Hematopoietic multipotent progenitor cell treated with erythropoietin and hydrocortisone succinate and interleukin-3 and kit ligand, for 8 days (in vitro differentiated cells): Measurements from ENCODE around the gene MAD2L1.

ENCODE experiments used
- DNase-seq: peaks from one replicate; pipeline ENCODE4 v3.0.0-alpha.2; 2015

The MAD2L1 gene

GRCh38 chr4:120056246-120056645 lies 10.4 kb downstream of the MAD2L1 start:
- no peak for DNase-seq

- no peak for DNase-seq
Measured at GRCh38 chr4:120055795-120056194, 10.9 kb downstream of the MAD2L1 start.

- DNase-seq: no peak
Measured at GRCh38 chr4:120055162-120055561, 11.5 kb downstream of the MAD2L1 start.

DNA sequence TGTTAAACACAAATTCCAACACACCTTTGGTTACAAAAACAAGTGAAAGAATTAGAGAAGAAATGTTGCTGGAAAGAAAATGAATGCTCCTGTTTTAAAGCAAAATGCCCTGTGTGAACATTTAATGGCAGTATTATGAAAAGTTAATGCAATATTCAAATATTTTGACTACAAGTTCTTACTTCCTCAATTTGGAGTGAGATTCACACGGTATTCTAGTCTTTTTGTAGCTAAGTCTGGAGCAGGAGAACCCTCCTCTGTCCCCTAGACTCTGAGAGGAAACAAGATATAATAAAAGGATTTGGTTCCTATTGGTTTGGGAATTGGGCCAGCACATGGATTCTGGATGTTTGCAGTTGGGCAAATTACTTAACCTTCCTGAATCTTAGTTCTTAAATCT lies 12.7 kb downstream of the MAD2L1 start:
- DNase-seq: no peak

DNA sequence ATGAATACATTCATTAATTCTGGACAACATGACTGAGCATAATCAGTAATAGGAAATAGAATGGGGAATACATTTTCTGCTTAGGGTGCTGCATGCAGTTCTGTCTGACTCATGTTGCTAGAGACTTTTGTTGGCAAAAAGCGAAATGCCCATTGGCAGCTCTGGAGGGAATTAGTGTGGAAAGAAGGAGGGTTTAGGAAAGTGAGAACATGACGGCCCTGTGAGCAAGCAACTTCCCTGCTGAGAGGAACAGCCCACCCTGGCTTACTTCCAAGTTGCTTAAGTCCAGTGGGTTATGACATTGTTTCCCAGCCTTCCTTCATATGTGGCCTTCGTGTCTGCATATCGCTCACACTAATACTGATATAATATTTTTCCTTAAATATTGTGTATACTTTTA lies 13.8 kb downstream of the MAD2L1 start:
- no peak for DNase-seq

DNA sequence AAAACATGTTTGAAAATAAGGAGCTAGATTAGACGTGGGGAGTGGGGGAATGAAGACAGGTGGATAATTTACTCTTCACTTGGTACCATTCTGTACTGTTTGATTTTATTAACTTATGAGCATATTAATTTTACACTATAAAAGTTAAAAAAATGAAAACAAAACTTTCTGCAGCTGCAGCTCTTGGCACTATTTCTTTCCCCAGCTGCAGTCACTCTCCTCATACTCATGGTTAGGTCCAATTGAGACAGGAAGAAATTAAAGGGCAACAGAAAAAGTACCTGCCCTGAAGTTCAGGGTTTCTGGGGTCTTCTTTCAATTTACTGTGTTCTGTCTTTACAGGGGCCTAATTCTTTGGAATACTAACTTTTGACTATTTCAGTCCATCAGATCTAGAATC lies 15.4 kb downstream of the MAD2L1 start:
- no peak for DNase-seq

DNA sequence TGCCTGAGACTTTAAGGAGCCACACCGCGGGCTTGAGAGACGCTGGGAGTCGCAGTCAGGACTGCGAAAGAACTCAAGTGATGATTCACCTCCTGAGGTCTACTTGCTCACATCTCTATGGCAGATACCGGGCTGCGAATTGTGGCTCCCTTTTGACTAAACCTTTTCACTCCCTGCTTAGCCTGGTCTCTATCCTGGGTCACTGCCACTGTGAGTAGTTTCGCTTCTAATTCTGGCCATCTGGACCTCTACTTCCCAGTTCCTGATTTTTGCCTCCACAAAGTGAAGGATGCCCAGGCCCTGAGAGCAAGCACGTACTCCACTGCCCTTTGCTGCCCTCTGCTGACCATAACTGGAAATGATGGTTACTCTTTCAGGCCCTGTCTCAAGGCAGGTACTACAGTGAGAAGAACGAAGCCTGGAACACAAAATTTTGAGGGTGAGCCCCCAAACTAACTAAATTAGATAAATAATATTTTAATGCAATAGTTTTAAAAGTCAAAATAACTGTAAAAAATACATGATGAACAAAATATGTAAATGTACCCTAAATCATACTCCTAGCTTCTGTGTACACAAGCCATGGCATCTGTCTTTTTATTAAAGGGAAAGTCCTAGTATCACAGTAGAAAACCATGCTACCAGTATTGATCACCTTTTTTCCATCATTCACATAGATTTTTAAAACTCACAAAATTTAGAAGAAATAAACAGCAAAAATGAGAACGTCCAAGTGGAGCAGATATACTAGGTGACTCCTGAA lies 16.7 kb downstream of the MAD2L1 start:
- DNase-seq: peak; percentile 75

DNA sequence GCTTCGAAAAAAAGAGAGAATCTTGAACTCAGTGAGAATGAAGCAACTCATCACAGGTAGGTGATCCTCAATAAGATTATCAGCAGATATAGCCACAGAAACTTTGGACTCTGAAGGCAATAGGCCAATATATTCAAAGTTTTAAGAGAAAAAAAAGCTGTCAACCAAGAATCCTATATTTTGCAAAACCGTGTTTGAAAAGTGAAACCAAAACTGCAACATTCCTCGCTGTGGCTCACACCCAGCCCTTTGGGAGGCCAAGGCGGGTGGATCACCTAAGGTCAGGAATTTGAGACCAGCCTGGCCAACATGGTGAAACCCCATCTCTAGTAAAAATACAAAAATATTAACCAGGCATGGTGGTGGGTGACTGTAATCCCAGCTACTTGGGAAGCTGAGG lies 22.8 kb downstream of the MAD2L1 start:
- no peak for DNase-seq

DNA sequence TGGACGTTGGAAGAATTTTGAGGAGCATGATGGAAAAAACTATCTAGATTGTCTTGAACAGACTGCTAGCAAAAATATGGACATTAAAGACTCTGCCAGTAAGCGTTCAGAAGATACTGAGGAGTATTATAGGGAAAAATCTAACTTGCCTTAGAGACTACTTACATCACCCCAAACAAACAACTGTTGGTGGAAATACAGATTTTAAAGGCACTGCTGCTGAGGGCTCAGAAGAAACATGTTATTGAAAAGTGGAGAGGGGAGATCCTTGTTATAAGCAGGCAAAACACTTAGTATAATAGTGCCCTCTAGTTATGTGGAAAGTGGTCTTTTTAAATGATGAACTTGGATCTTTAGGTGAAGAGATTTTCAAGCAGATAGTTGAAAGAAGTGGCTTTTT lies 29.2 kb downstream of the MAD2L1 start:
- DNase-seq: no peak

DNA sequence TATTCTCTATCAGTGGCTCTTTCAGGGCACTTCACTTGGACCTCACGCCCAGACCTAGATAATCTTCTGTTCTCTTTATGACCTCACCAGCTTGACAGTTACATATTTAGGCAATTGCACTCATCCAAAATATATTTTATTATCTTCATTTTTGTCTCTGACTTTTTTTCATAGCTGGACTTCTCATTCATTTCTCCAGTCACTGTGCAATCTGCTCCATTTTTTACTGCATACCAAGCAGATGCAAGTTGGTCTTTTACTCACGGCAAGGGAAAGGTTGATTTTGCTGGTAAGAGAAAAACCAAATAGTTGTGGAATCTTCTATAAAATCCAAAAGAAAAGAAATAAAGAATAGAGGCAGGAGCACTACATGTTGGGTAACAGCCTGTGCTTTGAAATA lies 31.7 kb downstream of the MAD2L1 start:
- no peak for DNase-seq

GRCh38 chr4:120026853-120027252 lies 39.8 kb downstream of the MAD2L1 start:
- no peak for DNase-seq

GRCh38 chr4:120025516-120025915 lies 41.1 kb downstream of the MAD2L1 start:
- DNase-seq: no peak

DNA sequence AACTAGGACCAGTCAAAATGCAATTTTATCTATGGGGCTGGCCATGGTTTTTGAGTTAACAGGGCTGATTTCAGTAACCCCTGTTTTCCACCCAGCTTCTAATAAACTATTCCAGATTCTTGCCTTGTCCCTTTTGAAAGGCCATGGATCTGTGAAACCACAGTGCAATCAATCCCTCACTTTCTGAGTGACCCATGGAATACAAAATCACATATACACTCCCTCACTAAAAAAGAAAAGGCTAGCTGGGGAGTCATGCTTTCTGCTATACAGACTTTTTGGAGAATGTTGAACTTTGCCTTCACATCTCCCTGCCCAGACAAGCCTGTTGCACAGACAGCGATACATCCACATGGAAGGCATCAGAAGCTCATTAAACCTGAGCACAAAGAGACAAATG lies 47.9 kb downstream of the MAD2L1 start:
- no peak for DNase-seq

DNA sequence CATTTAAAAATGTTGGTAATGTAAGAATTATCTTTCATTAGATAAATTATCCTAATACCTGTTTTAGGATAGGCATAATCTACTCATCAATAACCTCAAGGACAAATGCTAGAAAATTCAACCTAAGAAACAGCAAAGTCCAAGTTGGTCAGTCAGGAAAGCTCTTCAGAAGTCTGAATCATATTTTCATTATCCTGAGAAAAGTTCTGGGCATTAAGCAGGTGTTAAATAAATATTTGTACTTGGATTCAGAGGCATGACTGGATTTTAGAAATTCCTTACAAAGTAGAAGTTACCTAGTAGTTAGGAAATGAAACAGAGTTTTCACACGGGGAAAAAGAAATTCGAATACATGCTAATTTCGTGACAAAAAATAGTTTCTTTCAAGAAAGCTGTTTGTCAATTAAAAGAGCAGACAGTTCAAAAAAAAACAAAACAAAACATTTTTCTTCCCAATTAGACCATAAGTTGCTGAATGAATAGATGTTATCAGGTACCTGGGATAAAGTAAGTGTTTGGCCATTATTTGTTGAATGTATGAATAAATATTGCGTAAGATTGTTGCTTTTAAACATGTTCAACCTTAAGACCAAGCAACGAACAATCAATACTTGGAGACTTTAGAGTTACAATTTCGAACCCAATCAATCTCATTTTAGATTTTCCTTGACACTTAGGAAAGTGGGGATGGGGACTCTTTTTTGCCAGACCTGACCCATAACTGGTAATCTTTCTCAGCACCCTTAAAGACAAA lies 48.5 kb downstream of the MAD2L1 start:
- no peak for DNase-seq

- no peak for DNase-seq
Measured at GRCh38 chr4:120011725-120012124, 54.9 kb downstream of the MAD2L1 start.

DNA sequence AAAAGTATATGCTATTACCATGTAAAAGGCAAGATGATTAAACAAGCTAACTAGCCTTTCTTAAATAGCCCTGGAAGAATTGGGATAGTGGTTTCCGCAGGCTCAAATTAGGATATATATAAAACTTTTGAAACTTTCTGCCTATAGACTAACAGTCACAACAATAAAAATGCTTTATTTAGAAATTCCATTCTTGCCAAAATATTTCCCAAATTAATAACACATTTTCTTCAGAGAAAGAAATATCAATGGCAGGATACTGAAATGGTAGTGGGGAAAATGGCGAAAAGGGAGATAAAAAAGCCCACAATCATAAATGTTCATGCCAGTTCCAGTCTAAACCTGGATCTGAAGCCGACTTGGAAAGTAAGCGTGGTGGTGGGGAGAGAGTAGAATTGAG lies 56.0 kb downstream of the MAD2L1 start:
- no peak for DNase-seq

- no peak for DNase-seq
Measured at GRCh38 chr4:120009731-120010130, 56.9 kb downstream of the MAD2L1 start.

DNA sequence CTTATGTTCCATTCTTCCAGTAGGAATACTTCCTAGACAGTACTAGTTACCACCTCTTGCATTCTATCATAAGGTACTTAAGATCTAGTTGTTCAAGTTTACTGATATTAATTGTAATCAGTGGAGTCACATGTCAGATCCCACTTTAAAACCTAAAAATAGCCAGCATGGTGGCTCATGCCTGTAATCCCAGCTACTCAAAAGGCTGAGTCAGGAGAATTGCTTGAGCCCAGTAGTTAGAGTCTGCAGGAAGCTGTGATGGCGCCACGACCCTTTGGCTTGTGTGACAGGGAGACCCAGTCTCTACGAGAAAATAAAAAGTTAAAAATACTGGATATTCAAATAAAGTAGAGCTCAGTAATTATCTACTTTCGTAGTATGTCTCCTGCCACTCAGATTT lies 57.7 kb downstream of the MAD2L1 start:
- DNase-seq: no peak

DNA sequence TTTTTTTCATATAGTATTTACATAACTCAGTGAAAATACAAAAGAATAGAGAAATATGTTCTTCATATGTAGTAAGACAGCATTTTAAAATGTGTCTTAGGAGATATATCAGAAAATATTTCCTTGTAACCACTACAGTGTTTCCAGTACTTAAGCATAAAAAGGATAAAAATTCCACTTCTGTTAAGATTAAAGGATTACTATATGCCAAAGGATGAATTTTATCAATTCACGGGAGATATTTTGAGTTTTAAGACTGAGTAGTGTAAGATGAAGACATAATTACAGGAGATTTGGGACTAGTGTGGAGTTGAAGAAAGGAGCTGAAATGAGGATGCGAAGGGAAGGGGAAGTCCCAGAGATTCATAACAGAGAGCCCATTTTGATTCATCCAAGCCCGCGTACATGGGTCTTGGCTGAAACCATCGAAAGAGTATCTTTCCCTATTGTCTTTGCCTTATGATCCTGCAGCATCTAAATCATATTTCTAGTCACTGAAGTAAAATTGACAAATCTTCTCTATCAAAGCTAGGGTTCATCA lies 58.7 kb downstream of the MAD2L1 start:
- no peak for DNase-seq

- no peak for DNase-seq
Measured at GRCh38 chr4:120007191-120007871, 59.3 kb downstream of the MAD2L1 start.
